Measurements from ENCODE around the gene ADCY2.

GRCh38 chr5:7610531-7611177, 214.7 kb downstream of the ADCY2 start:
- TF ChIP-seq CTCF (IDR thresholded peaks at IDR 0.05; ENCODE audit: low read depth, low read length) (no peak), EZH2phosphoT487 (IDR thresholded peaks at IDR 0.05; ENCODE audit: low read depth) (no peak)

Measured in OCI-LY3 (cell line).